Left colon (tissue), 2 donors: ENCODE results near the gene TRIM40. TPM values are rescaled to one million over a fixed set of nuclear protein-coding genes. Genes with fewer than 3 reads are reported as not detected.

ENCODE experiments used
- ATAC-seq: fragments of 200-7000 bp; cut with Tn5 transposase; one replicate; pipeline ENCODE4 v1.9.1; 2020; ENCODE audit warnings: mild to moderate bottlenecking, moderate library complexity
- DNase-seq, 2 donors: peaks; one replicate each; pipeline ENCODE4 v3.0.0-alpha.2; 2020
- intact Hi-C, 2 donors: fragments of 100-400 bp; cut with DNase I in 1 of 2; cut with micrococcal nuclease in 1 of 2; formaldehyde crosslinking; loops; one replicate each; pipeline versions ENCODE4 v1.11.2 to v1.14.0; 2022; cut with DNase I, micrococcal nuclease
- long read RNA-seq: library from polyadenylated mRNA; unstranded; transcript quantifications from one replicate; pipeline ENCODE4 v2.0.0, GENCODE V29; 2021
- total RNA-seq, 2 donors: library from RNA; stranded (reverse); fragmentation: NEBNext Ultra II Directional; extraction: Animal tissue kit (Norgen Biotek cat#: 25700); gene quantifications; one replicate each; pipeline ENCODE4 v1.2.1, GENCODE V29; 2021
- donor health status: DM: no; HTN: no; CAD: no.
- donor health status: DM: yes; HTN: yes; CAD: no.

TRIM40 gene, protein sequence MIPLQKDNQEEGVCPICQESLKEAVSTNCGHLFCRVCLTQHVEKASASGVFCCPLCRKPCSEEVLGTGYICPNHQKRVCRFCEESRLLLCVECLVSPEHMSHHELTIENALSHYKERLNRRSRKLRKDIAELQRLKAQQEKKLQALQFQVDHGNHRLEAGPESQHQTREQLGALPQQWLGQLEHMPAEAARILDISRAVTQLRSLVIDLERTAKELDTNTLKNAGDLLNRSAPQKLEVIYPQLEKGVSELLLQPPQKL
- total RNA-seq: 10 to 100 TPM; 13.2 to 30.7 TPM
- long read RNA-seq, partial matches to known transcripts: 2 of 11 reads
- long read RNA-seq, other reads (novel, unspliced or antisense): 8 of 11 reads

DNA sequence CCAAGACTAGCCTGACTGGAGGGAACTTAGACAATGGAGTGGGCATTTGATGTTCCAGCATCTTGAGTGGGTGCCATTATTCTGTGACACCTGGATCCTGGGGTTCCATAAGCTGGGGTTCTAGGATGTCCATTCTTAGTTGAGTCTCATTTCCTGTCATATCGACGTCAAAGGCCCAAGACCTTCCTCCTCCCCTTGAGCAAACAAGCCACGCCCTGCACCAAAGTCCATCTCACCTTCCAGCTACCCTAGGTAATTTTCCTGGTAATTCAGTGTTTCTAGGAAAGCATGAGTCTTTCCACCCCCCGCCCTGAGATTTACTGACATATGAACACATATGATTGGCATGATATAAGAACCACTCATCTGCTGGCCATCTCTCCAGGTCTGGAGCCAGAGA, at the start of gene TRIM40:
Gene TRIM40 (plus strand): TSS at position 384 of the 400 bp plus-strand sequence. CDS start 897 bp downstream, outside the sequence.
- DNase-seq (peak; percentile 58 to 86), ATAC-seq (peak; percentile 85)
- intact Hi-C loops: no loop called here

DNA sequence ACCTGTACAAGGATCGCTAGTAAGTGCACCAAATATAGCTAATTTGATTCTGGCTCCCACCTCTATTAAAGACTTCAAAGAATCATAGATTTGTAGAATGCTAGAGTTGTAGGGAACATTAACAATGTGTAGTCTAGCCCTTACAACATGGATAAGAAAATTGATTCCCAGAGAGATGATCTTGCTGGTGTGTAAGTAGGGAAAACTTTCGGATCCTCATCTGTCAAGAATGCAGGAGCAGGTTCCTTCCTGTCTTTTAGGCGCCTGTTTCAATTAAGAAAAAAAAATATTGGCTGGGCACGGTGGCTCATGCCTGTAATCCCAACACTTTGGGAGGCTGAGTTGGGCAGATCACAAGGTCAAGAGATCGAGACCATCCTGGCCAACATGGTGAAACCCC, 48.1 kb upstream of the TRIM40 start:
- ATAC-seq: no peak
- no peak for DNase-seq
- intact Hi-C loops: no loop called here

DNA sequence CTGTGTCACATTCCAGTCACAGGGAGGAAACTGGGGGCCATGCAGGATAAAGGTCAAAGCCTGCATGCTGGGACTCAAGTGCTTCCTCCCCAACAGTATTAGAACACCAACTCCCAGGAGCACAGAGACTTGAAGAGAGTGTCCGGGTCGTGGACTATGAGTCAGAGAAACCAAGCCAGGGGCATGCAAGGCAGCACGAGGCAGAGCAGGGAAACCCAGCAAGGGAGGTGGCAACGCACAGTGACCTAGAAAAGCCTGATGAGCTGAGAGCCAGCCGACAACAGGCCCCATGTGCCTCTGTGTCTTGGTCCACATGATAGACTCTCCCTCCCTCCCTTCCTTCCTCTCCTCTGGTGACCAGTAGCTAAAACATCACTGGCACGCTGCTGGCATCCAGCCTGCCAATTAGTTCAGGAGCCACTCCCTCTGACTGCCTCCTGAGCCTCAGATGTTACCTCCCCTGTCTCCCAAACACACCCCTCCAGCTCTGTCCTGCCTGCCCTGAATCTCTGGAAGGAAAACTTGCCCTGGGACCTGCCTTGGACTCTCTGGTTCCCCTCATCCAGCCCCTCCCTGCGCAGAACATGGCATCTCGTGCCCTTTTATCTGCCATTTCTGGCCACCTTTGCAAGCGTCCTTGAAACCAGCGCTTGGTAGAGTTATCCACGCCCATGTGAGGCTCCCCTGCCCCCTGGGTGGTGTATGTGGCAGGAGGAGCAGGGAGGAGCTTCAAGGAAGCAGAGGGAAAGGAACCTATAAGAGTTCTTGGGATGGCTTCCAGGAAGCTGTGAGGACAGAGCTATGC, 44.2 kb upstream of the TRIM40 start:
- peak; percentile 79 to 88 for DNase-seq
- ATAC-seq: peak; percentile 90
- intact Hi-C loops: no loop called here

DNA sequence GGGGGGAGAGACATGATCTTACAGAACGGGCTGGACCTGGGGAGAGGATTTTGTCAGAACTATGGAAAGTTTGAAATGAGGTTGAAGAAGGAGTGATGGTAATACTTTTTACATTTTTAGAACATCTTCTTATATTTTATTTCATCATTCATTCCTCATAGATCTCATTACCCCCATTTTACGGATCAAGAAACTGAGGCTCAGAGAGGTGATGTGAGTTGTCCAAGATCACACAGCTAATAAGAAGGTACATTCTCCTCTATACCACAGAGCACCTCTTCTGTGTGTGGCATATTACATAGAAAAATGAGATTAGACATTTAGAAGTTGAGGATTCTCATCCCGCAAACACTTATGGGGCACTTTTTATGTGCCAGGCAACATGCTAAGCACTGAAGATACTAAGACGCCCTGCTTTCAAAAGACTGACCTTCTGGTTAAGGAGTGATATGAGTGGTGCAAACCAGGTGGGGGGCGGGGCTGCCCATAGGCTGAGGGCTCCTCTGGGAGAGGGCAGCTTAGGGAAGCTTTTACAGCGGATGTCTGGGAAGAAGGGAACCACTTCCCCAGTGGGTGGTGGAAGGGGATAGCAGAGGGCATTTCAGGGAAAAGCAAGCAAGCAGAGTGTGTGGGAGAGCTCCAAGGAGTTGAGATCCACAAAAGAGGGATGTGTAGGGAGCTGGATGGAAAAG, 42.9 kb upstream of the TRIM40 start:
- intact Hi-C loops: no loop called here
- DNase-seq (no peak), ATAC-seq (no peak)

DNA sequence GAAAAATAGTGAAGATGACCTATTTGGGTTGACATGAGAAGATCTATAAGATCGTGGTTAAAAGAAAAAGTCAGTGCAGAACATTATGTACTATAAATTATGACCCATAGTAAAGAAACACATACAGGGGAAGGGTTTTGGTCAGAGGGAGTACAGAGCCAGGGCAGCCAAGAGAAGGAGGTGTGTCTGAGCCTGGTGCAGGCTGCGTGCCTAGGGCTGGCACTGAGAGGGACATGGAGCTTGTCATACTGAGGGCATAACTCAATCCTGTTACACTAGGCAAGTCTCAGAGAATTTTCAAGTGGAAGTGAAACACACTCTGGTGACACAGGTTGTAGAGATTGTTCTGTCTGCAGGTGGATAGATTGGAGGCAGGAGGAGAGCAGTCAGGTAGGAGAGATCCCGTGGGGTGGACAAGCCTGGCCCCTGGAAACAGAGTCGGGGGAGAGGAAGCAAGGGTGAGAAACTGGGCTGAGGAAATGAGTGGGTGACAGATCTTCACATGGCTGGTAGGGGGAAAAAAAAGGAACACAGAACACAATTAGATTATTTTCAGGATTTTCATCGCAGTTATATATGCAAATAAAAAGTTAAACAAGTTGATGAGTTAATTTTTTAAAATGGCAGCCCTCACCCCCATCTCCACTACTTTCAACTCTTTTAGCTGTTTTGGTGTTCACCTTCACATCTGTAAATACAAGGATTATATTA, 41.8 kb upstream of the TRIM40 start:
- no peak for DNase-seq
- intact Hi-C loops: no loop called here
- no peak for ATAC-seq

DNA sequence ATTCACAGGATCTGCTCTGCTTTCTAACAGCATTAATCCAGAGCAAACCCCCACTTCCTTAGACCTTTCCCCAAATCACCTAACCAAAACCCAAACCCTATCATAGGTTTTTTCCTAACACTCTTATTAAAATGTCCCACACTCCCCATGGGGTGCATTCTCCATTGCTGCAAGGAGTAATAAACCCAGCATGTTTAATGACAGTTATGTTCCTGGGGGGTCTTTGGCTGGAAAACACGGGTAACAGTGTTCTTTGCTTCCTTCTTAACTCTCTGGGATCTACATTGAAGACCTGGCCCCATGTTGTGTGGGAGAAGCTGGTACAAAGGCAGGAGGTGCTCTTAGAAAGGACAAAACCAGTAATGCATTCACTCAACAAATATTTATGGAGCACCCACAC, 39.1 kb upstream of the TRIM40 start:
- DNase-seq (no peak), ATAC-seq (no peak)
- intact Hi-C loops: no loop called here

DNA sequence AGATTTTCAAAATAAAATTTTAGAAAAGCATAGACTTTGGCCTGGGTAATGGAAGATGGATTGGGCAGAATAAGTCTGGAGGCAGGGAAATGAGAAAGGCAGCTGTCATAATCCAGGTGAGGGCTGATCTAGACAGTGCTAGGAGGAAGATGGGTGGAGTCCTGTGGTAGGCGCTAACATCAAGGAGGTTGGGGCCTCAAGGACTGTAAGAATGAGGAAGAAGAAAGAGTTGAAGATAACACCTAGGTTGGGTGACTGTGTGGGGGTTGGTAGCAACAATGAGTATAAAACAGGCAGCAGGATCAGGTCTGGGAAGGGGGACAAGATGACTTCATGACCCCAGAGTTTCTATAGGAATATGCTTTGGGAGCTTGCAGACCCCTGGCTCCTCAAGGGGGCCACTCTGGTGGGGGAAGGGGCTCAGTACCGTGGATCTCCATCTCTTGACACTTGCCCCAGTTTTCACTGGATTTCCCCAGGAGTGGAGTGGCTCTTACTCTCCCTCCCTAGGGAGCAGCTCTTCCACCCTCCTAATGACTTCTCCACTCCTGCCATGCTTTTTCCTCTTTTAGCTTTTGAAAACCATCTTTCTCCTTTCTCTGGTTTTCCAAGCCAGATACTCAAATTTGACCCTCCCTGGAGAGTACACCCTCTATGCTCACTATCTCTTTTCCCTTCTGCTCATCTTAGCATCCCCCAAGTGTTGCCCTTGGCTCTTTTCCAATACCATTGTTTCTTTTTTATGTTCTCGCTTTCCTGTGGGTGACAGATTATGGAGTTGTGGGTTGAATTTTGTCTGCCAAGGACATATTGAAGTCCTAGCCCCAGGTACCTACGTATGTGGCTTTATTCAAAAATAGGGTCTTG, 37.8 kb upstream of the TRIM40 start:
- intact Hi-C loops: no loop called here
- ATAC-seq (peak; percentile 41), DNase-seq (peak; percentile 54 to 80)

DNA sequence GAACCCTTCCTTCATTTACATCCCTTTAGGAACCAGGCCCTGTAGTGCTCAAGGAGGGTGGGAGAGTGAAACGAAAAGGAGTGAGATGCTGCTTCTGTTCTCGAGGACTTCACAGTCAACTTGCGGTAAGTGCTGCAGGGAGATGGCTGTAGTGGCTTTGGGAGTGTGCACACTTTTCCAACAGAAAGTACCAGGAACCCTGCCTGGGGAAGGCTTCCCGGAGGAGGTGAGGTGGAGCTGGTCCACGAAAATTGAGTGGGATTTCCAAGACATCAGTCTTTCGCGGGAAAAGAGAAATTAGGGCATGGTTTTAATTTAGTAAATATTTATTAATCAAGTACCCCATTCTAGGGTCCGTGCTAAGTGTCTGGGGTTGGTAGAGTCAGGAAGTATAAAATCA, 35.8 kb upstream of the TRIM40 start:
- intact Hi-C loops: no loop called here
- DNase-seq: no peak

DNA sequence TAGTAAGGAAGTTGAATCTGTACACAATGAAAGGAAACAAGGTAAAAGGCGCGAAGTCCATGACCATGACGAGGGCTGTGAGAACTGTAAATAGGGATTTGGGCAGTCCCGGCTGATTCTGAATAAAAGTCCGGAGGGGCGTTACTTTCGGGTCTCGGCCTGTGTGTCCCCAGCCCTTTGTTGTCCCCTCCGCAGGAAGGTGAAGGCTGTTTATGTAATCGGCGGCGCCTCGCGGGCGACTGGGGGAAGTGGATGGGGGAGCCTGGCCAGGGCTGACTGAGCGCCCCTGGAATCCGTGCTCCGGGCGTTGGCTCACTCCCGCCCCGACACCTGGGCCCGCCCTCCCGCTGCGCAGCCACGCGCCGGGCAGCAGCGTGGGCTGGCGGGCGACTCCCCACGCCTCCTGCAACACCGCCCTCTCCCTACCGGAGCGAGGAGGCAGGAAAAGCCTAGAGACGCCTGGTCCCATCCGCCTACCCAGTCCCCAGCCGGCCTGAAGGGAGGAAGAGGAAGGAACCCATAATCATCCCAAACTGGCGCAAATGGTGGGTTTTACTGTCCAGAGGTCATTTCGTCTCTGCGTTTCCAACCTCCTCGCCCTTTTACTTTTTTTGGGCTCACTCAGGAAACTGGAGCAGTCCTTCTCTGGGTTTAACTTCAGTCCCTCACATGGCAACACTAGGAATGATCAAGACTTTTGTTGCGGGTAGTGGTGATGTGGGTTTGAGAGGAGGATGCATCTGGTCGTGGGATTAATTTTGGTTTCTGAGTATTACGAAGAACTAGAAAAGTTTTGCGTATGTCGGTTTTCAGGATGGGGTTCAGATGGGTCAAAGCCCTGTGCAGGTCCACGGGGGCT, 35.1 kb upstream of the TRIM40 start:
- intact Hi-C loops: no loop called here
- DNase-seq (peak; percentile 80 to 83), ATAC-seq (peak; percentile 68)

More for the DNA sequence above, 35.8 kb upstream of the TRIM40 start:
- ATAC-seq: no peak

DNA sequence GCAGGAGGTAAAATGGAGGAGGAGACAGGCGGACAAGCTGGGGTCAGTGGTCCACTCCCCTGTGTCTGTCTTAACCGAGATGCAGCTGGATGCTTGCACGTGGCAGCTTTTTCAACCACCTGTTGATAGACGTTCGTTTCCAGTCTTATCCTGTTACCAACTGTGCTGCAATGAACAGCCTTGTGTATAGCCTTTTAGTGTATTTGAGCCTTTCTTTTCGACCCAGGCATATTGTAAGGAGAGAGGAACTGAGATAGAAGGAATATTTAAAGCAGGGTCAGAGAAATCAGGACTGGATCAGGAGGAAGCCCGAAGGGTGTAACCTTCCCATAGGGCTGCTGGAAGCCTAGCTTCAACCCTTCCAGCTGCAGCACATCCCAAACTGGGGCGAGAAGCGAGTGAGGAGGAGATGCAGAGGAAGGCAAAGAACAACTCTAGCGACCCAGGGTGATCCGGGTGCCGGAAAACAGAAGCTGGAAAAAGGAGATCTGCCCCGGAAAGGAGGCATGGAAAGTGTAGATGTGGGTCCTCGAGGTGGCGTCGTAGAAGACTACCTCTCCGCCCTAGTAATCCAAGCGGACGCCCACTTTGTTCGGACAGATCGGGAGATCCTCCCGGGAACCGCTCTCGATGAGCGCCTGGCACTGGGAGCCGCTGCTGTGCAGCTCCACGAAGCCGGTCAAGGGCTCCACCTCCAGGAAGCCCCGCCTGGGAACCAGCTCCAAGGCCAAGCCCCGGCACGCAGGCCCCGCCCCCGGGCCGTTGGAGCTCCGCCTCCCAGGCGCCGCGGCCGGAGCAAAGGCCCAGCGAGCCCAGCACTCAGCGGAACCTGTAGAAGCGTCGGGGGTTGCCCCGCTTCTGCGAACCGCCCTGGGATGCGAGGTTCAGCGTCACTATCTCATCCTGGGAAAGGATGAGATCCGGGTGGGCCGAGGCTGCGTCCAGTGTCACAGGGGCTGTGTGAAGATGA, 34.2 kb upstream of the TRIM40 start:
- intact Hi-C loops: no loop called here
- peak; percentile 94 to 95 for DNase-seq
- ATAC-seq: peak; percentile 76

DNA sequence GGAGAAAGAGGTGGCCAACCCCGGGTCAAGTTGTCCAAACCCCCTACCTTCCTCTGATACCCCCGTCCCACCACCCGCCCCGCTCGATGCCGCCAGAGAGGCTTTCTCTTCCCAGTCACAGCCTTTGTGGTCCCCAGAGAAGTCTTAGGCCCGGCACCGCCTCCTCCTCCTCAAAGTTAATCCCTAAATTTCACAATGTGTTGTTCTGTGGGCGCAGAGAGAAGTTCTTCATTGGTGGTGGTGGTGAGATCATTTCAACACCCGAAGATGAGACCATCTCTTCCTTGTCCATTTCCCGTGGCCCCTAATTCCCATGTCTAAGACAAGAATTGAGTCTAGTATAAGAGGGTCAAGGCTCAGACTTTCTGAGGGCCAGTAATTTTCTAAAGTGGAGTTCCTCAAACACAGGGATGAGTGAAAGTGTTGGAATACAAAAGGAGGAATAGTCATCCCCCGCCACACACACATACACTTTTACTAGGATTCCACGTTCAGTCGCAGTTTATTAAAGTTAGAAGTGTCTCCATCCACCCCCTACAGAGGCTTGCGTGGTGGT, 33.4 kb upstream of the TRIM40 start:
- intact Hi-C loops: no loop called here
- peak; percentile 0 for ATAC-seq
- no peak for DNase-seq

DNA sequence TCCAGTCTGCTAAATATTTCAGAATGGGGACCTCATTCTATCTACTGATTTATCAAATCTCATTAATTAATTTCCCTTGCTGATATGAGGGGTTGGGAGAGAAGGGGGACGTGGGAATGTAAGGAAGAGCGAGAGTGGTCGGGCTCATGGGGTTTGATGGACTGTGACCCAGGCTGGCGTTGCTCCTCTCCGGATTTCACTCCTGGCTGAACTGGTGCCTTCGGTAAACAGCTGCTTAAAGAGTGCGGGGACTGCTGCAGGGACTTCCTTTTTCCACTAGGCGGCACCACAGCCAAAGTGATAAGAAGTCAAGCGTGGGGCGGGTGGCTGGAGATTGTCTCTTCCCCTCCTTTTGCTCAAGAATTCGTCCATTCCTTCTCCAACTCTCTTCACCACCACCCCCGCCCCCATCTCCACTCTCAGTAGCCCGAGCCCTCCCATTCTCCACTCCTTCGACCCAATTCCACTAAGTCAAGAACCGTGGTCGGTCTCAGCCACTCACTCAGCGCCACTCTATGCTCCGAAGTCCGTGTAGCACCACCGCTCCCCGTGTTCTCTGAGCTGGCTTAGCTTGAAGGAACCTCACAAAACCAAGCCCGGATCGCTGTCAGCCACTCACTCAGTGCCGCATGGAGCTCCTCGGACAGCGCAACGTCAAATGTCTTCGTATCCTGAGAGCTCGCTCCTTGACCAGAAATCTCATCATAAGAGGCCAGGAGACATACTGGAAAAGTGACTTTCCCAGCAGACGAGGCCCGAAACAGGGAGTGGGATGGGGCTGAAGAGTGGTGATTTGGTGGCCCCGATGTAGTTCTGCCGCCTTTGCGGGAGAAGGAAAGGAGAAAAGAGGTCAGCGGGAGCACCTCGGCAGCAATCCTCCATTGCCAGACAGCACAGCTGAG, 32.7 kb upstream of the TRIM40 start:
- intact Hi-C loops: no loop called here
- peak; percentile 87 to 92 for DNase-seq
- ATAC-seq: peak; percentile 53

DNA sequence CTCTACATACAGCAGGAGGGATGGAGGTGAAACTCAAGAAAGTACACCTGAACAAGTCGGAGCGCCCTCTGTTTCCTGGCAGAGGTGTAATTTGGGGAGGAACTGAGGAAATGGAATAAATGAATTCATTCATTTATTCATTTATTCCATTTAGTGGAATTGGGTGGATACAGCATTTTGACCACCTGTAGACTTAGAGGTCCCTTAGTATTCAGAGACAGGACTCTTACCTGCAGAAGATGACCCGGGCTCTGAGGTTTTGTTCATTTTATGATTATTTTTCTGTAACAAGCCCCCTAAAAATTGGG, 32.1 kb upstream of the TRIM40 start:
- DNase-seq (no peak), ATAC-seq (no peak)

DNA sequence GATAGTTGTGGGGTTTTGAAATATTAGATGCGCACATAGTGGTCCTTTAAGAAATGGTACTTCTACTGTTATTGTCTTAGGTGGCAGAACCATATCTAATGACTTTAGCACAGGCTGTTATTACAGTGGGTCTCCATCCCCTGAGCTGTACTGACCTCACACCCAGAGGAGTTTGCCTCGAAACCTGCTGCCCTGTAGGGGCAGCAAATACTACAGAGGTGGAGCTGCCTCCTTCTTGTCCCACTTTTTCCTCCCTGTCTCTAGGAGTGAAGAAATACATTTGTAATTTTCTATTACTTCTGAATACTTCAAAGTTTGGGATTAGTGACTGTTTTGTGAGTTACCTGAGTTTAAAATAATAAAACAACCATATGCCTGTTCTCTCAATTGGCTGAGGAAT, 31.3 kb upstream of the TRIM40 start:
- ATAC-seq (no peak), DNase-seq (no peak)
- intact Hi-C loops: no loop called here

More for the DNA sequence above, 32.1 kb upstream of the TRIM40 start:
- intact Hi-C loops: no loop called here

DNA sequence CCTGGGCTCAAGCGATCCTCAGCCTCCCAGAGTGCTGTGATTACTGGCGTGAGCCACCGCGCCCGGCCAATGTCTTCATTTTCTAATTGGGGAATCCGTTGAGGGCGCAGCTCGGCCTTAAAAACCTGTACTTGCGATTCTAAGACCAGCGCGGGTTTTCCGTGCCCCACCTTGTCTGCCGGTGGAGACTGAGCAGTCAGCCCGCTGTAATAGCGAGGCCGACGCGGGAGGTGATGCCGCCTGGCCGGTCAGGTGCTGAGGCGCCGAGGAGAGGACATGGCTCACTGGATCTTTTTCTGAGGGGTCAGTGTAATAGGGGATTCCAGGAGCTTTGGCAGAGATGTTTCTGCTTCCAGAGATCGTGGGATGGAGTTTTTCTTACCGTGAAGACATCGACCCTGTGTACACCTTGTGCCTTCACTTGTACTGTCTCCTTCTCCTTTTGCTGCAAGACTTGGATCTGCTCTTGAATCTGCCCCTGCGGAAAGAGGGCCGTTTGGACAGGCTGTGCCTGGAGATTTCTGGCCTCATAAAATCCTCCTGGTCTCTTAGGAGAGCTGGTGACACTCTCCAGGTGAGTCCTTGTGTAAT, 24.6 kb upstream of the TRIM40 start:
- DNase-seq (no peak), ATAC-seq (peak; percentile 6)
- intact Hi-C loops: no loop called here
